ENCODE data around the gene TUBB6.

Gene TUBB6

DNA sequence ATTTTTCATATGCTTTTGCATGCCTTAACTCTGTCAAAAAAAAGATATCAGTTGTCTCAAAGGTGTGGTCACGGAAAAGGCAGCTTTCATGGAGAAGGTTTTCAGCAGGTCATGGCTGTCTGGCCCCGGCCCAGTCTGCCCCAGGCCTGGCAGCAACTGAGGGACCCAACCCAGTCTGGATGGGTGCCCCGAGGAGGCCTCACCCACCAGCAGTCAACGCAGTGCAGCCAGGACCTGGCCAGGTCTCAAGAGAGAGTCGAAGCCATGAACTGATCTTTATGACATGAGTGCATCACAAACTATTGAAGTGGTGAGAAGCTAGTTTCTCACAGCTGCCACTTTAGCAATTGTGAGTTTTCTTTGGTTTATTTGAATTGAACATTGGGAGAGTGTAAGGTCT lies 7.9 kb downstream of the TUBB6 start:
- no peak for DNase-seq

DNA sequence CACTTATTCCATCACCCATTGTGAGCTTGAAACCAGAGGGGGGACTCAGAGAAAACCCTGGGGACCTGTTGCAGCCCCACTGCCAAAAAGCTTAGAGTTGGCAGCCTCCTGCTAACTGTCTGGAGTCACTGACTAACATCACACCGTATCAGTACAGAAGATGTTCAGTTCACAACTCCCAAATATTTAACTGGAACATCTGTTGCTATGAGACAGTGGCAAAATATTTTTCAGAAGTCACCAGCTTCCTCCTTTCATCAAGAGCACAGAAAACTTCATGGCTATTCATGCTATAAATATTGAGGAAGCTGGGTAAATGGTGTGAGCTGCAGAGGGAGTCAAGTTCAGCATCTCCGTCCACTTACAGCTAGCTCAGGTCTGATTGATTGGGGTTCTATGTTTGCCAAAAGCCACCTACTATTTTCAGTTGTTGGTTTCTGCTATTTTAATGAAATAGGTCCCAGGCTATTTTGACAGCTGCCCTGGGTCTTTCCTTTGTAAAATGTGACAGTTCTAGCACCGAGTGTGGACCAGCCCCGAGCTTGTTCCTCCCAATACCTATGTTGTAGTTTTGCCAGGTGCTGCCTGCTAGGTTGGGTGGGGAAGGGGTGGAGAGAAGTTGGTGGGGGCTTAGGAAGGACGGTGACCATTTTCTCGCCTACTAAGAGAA lies 9.8 kb downstream of the TUBB6 start:
- peak in 1 of 2 experiments; percentile 60 for DNase-seq

DNA sequence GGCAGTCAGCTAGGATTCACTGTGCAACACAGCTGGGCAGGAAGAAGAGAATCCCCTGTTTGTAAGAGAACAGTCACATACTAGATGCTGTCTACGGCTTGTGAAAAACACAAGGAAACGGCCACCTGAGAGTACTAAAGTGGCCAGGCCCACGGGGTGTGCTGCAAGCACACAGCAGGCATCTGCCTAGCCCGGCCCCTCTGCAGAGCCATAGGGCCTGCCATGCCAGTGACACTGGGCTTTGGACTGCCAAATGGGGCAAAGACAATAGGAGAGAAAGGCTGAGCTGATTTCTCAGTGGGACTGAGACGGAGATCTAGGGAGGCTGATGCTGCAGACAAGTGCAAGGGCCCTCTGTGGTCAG lies 10.3 kb downstream of the TUBB6 start:
- DNase-seq: peak in 1 of 2 experiments; percentile 47

DNA sequence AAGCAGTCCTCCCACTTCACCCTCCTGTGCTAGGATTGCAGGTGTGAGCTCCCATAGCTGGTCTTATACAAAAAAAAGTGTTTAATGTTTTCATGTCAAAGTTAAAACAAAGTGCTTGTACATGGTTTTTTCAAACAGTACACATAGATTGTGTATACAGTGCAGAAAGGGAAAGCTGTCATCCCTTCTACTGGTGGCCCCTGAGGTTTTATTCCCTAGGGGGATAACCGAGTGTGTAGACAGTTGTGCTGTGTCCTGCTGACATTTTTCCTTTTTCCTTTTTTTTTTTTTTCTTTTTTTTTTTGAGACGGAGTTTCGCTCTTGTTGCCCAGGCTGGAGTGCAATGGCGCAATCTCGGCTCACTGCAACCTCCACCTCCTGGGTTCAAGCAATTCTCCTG lies 10.8 kb downstream of the TUBB6 start:
- no peak for DNase-seq

DNA sequence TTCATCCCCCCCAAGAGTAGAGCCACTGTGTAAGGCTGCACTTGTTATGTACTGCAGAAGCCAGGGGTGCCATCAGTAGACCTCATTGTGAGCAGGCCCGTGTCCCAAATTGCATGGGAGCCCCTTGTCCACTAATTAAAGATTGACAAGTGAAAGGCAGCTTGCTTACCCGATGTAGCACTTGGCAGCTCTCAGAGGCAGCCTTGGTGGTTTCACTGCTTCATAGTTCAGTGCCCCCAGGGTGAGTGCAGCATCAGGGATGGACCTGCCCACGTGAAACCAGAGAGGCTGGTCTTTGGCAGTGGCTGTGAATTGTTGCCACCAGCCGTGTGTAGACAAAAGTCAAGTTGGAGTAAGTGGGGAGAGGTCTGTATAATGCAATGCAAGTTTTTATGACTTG lies 13.3 kb downstream of the TUBB6 start:
- no peak for DNase-seq

DNA sequence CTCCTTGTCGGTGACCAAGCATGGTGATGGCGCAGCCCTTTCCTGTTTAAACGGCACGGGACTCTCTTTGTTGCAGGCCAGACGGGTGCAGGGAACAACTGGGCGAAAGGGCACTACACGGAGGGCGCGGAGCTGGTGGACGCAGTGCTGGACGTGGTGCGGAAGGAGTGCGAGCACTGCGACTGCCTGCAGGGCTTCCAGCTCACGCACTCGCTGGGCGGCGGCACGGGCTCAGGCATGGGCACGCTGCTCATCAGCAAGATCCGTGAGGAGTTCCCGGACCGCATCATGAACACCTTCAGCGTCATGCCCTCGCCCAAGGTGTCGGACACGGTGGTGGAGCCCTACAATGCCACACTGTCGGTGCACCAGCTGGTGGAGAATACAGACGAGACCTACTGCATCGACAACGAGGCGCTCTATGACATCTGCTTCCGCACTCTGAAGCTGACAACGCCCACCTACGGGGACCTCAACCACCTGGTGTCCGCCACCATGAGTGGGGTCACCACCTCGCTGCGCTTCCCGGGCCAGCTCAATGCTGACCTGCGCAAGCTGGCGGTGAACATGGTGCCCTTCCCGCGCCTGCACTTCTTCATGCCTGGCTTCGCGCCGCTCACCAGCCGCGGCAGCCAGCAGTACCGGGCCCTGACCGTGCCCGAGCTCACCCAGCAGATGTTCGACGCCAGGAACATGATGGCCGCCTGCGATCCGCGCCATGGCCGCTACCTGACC lies 17.1 kb downstream of the TUBB6 start:
- no peak for DNase-seq

DNA sequence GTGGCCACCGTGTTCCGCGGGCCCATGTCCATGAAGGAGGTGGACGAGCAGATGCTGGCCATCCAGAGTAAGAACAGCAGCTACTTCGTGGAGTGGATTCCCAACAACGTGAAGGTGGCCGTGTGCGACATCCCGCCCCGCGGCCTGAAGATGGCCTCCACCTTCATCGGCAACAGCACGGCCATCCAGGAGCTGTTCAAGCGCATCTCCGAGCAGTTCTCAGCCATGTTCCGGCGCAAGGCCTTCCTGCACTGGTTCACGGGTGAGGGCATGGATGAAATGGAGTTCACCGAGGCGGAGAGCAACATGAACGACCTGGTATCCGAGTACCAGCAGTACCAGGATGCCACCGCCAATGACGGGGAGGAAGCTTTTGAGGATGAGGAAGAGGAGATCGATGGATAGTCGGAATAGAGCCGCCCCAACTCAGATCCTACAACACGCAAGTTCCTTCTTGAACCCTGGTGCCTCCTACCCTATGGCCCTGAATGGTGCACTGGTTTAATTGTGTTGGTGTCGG lies 17.7 kb downstream of the TUBB6 start:
- DNase-seq: no peak

DNA sequence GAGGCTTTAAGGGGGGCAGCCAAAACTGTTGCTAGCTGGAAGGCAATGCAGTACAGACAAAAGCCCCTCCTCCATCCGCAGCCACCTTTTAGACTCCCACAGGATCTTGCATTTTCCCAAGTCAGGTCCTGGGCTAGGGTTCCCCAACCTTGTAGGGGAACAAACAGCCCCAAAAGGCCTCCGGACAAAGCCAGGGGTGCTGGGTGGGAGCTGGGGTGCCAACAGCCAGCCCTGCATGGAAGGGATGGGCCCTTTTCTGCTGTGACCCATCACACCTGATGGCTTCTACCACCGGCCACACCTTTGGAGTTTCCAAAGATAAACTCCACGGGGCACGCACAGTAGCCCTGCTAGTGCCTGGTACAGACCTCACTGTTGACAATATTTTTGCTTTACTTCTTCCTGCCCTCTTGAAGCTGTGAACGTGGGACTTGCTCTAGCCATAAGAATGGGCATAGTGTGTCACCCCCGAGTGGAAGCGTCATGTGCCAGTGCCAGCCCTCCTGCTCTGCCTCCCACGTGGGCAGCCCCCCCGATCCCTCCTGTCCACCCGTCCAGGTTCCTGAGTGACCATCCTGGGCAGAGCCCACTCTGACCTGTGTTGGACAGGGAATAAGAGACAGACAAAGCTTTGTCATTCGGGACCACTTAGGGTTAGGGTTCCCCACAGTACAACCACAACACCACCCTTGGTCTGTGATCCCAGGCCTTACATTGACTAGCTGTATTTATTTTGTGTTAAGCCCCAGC lies 18.8 kb downstream of the TUBB6 start:
- no peak for DNase-seq

DNA sequence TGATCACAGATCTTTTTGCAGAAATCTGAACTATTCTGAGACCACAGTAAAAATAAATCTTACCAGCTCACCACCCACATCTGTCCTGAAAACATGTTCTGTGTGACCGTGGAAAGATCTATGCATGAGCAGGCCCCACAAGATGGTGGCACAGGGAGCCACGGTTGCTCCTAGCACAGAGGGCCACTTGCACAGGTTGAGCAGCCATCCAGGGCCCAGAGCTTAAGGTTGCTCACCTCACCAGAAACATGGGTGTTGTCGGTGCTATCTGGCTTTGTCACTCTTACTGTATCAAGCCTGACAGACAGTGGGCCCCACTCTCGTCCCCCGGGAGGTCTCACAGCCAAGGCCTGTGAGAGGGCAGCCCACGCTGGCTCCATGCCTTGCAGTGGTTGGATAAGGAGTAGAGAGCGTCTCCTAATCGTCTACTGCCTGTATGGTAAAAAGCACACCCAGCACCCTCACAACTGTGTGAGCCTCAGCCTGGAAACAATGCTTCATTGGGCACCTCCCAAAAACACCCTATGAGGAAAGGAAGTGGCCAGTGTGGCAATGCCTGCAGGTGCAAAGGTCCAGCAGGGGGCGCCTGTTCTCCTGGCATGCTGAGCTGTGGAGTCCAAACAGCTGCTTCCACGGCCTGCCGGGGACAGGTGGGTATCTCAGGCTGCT lies 19.6 kb downstream of the TUBB6 start:
- peak; percentile 63 to 77 for DNase-seq

DNA sequence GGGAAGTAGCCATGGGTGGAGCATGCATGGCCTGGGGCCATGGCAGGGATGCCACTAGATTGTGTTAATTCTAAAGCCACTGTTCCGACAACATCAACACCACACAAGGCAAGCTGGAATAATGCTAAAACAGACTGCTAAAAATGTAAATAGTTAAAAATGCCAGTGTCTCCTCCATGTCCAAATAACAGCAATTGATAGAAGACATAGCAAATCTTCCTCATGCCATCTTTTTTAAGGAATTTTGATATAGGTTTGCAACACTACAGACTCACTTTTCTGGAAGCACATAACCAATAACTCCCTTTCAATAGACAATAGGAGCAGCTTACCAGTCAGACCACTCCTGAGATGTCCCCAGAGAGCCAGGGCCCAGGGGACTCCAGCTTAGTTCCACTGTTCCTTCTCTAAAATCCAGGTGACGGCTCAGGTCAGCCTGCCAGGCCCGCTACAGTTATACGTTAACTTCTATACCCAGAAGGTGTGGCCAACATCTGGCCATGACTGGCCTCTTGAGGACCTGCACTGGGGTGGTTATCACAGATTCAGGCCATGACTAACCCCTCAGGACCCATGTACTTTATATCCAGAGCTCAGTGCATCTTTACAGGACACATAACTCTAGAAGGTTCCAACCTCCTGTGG lies 20.3 kb downstream of the TUBB6 start:
- no peak for DNase-seq

DNA sequence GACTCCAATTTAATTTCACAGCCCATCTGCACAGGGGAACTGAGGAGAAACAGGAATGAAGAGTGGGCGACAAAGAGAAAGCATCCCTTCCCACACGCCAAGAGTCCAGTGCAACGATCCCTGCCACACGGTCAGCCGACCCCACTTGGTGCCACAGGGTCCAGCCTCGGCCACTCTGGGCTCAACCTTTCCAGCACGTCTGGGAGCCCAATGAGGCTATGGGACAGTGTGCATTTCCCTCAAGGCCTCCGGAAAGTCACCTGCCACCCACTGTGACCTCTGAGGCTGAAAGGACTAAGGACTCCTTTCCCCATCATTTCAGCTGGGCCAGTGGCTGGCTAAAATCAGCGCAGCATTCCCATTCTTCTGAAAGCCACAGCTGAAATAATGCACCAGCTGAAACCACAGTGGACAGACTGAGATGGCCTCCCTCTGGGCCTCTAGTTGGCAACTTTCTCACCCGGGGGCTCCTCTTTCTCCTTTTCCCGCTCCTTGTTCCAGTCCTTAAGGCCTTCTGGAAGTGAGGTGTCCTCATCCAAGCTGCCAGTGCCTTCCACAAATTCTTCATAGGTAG lies 21.2 kb downstream of the TUBB6 start:
- DNase-seq: no peak

DNA sequence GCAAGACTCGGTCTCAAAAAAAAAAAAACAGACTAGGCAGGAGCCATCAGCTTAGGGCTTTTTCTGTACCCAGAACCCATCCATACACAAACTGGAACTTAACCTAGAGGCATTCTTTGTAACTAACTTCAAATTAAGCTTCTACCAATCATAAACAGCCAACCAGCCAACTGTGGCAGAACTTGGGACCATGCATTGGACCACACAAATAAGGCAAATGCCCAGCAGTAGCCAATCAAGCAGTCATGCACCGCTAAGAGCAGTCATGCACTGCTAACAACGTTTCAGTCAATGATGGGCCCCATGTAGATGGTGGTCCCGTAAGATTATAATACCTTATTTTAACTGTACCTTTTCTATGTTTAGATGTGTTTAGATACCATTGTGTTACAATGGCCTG lies 22.7 kb downstream of the TUBB6 start:
- DNase-seq: no peak

DNA sequence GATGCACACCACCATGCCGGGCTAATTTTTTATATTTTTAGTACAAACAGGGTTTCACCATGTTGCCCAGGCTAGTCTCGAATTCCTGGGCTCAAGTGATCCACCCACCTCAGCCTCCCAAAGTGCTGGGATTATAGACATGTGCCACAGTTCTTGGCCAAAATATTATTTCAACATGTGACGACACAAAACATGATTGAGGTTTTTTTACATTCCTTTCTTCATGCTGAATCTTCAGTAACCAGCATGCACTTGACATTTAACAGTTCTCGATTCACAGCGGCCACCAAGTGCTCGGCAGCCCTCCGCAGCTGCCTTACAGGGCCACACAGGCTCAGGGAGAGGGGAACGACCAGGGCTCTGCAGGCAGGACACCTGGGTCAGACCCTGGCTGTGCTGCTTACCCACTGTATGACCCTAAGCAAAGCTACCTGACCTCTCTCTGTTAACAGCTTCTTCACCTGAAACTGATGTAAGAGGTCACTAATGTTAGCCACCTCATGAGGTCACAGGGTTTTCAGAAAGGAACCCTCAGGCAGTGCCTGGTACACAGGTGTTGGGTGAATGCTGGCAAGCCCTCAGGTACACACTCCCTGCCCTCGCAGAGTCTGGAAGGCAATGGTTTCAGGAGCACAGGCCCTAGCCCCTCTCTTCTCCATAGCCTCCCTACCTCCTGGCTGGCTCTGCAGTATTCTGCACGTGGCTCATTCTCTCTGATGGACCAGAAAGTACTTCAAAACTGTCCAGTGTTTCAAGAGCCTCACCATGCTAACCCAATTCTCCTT lies 25.7 kb downstream of the TUBB6 start:
- DNase-seq: no peak

DNA sequence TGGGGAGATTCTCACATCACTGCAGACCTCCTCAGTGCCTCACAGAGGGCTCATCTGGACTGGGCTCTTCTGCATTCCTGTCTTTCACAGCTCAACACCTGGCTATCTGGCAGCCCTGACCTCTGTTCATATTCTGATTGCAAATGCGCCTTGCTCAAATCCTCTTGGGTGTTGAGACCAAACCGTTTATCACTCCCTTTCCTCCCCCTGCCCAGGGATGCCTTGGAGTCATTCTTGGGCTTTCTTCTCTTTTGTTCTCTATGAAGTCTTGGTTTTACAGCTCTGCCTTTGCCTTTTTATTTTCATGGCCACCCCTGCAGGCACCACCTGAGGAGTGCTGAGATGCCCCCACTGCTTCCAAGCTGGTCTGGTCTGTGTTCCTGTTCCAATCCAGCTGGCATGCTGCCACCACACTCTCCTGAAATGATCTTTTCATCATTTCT lies 26.3 kb downstream of the TUBB6 start:
- no peak for DNase-seq

DNA sequence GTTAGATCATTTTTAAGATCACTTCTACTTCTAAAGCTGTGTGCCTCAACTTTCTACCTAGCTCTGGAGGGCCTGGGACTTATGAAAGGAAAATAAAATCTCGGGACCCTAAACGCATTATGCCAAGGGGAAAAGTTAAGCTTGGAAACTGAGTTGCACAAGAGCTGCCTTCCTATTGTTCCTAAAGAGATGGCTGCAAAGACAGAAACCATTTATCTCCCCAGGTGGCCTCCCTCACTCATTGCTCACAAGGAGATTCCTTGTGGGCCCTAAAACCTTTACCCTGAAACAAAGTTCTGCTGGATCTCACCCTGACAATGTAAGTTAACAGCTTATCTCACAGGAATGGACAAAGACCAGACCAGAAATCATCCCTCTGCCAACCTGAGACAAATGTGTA lies 26.8 kb downstream of the TUBB6 start:
- no peak for DNase-seq

DNA sequence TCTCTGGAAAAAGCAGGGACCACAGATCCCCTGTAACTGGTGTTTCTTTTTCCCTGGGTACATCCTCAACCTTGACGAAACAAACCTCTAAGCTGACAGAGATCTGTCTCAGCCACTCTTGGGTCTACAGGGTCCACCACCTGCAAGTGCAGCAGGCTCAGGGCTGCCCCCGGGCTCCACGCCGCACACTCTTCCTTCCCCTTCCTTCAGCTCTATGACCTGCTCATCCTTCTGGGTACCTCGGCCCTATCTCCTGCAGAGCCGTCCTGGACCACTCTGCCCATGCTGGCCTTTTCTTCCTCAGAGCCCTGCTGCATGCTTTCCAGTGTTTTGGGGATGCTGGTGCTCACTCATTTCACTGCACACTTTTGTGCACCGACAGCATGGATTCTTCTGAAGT lies 27.5 kb downstream of the TUBB6 start:
- no peak for DNase-seq

DNA sequence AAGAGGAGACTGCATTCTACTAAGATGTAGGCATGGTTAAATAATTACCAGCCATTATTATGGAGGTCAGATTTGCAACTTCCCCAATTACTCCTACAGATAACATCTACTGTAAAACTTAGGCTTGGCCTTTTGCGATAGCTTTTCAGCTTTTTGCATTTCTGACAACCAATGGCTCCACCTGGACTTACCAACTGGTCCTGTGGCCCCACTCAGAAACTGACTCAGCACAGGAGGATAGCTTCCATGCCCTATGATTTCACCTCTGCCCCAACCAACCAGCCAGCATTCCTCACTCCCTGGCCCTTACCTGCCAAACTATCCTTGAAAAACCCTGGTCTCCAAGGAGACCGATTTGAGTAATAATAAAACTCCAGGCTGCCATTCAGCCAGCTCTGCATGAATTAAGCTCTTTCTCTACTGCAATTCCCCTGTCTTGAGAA lies 28.2 kb downstream of the TUBB6 start:
- no peak for DNase-seq

DNA sequence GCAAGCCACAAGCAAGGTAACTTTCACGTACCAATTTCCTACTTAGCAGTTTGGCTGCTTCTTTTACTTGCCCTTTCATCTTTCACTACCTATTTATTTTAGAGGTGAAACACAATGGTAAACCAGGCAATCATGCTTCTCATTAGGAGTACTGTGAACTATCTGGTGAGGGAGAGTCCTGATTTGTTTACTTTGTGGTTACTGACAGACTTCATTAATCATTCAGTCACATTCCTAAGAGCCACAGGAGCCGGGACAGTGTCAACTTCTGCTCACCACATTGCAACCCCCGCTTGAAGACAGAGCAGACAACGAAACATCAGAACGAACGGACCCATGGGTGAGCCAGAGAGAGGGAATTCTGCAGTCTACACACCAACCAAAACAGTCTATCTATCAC lies 28.8 kb downstream of the TUBB6 start:
- no peak for DNase-seq

DNA sequence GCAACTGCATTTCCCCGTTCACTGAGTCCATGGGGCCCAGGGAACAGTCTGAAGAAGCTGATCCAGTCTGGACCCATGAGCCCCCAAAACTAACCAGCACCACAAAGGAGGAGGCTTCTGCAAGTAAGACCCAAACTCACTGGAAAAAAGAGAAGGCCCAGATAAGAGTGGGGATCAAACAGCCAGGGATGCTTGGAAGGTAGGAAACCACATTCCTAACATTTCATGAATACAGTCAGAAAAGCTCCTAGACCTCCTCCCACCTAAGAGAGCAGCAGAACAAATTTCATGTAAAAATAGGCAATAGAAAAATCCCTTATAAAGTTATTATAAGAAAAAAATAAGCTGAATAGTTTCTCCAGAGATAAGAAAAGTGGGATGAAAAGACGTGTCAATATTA lies 30.3 kb downstream of the TUBB6 start:
- DNase-seq: no peak

DNA sequence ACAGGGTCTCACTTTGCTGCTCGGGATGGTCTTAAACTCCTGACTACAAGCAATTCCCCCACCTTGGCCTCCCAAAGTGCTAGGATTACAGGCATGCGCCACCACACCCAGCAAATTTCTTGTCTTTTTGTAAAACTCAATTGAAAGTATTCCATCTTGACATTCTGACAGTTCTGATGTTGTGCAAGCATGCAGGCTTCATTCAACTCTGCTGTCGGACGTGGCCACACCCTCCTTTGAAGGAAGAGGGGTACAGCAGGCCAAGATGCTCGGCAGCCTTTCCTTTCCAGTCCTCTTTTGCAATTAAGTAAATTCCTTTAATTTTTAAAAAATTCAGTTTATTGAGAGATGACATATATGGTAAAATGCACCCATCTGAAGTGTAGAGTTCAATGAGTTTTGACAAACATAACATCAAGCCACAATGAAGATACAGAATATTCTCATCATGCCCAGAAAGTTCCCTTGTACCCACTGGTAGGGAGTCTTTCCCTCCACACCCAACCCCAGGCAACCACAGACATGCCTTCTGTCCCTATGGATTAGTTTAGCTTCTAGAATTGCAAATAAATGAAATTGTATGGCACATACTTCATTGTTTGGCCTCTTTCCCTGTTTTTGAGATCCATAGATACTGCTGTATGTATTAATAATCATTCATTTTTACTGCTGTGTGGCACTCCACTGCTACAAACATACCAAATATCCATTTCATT lies 33.1 kb downstream of the TUBB6 start:
- no peak for DNase-seq

DNA sequence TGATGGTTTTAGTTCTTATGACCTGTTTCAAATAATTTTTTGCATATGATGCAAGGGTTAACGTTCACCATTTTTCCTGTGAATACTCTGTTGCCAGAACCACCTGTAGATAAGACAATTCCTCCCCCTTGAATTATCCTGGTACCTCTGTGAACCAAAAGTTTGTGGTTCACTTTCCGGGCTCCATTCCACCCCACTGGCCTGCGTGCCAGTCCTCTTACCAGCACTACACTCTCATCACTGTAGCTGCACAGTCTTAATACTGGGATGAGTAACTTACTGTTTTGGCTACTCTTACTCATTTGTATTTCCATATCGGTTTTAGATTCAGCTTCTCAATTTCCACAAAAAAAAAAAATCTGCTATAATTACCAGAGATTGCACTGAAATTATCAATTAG lies 34.6 kb downstream of the TUBB6 start:
- DNase-seq: no peak
